Measurements from ENCODE around the gene CXorf58.
"Not testable (repeated sequence)": the region's sequence is repeated elsewhere in the genome, so short reads cannot be mapped to it uniquely, and the experiment has no call there.

CXorf58 gene

GRCh38 chrX:23907498-23908218, at the start of gene CXorf58, which contains the start of gene APOO:
CXorf58 (plus strand) TSS chrX:23908006; CDS start chrX:23910303, 2,297 bp downstream.
APOO (minus strand) TSS chrX:23907938; CDS start chrX:23907702, 236 bp downstream.
- DNase-seq: peak; percentile 87

GRCh38 chrX:23859238-23859637, 48.6 kb upstream of the CXorf58 start:
- DNase-seq: not testable (repeated sequence)

GRCh38 chrX:23861215-23861896, 46.5 kb upstream of the CXorf58 start:
- DNase-seq: no peak

- DNase-seq: not testable (repeated sequence)
Measured at GRCh38 chrX:23861952-23862351, 45.9 kb upstream of the CXorf58 start.

DNA sequence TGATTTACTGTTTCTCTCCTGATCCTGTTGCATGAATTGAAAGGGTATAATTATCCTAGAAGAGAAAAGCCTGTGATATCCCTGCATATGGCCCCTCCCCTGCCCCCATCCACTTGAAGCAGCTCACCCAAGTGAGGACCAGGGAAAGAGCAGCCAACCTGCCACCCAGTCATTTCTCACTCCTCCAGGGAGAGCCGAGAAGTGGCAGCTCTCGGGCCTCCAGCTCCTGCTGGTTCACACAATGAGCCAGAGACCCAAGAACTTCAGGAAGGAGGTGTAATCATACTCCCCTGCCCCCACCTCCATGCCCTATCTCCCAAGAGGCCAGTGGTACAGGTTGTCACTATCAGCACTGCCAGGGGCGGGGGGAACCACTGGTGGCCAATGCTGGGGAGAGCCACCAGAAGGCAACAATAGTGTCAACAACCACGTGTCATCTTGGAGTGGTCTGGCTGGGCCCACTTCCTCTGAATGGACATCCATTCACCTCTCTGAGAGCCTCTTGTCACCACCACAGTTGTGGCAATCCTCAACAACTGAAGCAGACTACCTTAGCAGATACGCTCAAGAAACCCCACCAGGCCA, 43.0 kb upstream of the CXorf58 start:
- DNase-seq: no peak

GRCh38 chrX:23870041-23870440, 37.8 kb upstream of the CXorf58 start:
- DNase-seq: no peak

GRCh38 chrX:23871905-23872546, 35.8 kb upstream of the CXorf58 start:
- no peak for DNase-seq

DNA sequence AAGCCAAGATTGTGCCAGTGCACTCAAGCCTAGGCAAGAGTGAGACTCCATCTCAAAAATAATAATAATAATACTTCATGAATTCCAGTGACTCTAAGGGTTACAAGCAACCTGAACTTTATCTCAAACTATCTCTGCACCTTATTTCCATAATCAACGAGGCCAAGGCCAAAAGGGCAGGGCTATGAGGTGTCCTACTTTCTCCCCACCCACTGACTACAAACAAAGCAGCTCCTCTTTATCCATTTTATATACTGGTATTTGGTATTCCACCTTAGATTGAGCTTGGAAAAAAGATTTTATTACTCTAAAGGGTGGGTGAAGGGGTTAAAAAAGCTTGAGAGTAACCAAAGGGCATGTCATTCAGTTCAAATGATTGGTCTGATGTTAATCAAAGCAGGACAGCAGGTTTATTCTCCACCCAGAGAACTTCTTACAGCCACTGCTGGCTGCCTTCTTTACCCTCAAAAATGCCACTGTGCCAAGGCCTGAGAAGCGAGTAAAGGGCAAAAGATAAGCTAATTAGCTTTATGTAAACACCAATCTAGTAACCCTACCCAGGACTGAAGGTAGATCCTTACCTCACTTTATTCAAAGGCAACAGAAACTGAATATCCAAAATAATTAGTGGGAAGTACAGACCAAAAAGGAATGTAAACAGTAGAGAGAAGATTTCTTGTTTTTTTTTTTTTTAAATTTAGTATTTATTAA, 28.3 kb upstream of the CXorf58 start:
- DNase-seq: no peak

DNA sequence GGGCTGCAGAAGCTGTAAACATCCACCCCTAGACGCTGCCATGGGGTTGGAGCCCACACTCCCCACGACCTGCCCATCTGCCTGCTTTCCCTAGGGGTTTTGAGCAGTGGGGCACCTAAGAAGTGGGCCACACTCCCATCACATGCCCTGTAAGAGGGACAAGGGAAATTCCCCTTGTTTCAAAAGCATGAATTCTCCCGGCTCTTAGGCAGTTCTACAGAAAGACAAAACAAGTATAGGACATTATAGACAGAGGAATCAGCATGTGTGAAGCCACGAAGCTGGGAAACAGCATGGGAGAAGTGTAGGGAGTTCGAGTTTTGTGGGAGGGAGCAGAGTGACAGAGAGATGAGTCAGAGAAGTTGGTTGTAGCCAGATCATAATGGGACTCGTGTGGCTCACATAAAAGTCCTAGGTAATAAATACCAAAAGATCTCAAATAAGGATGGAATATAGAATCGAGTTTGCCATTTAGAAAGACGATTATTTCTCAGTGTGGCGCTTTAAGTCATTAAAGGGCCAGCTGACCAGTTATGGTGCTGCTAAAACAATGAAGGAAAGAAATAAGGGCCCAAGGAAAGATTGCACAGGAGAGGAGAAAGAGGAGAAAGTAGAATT, 24.0 kb upstream of the CXorf58 start:
- DNase-seq: no peak

DNA sequence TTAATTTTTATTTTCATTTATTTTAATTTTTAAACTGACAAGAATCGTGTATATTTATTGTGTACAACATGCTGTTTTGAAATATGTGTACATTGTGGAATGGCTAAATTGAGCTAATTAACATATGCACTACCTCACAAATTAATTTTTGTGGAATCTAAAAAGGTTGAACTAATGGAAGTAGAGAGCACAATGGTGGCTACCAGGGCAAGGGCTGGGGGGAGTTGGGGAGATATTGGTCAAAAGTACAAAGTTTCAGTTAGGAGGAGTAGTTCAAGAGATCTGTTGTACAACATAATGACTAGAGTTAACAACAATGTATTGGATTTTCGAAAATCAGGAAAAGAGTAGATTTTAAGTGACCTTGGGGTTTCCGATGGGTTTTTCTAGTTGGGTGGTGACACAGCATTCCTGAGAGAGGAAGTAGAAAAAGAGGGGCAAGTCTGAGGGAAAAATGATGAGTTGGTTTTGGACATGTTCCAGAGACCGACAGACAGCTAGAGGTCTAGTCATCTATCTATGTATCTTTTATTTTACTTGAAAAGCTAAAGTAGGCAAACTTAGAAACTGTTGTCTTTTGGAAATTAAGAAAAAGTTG, 23.3 kb upstream of the CXorf58 start:
- DNase-seq: no peak

DNA sequence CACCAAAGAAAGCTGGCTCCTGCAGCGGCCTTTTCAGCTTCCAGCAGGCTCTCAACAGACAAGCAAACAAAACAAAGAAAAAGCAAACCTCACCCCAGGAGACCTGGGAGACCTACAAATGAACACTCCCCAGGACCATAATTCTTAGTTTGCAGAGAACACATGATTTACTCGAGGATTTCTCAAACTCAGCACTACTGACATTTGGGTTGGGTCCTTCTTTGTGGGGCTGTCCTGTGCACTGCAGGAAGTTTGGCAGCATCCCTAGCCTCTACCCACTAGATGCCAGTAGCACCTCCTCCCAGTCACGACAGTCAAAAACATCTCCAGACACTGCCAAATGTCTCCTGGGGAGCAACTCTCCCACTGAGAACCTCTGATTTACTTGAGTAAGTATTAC, 22.0 kb upstream of the CXorf58 start:
- no peak for DNase-seq

DNA sequence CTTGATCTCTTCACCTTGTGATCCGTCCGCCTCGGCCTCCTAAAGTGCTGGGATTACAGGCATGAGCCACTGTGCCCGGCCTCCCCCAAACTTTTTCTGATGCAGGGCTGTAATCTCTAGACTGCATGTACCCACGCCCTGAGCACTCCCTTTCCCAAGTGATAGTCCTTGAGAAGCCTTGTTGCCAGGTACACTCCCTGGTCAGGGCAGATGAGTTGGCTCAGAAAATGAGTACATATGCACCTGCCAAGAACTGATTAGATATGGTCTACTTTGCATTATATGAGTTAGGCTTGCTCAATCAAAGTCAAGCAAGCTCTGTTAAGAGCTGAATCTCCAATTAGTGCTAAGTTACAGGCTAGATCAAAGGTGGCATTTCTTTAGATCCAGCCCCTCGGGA, 20.4 kb upstream of the CXorf58 start:
- no peak for DNase-seq

DNA sequence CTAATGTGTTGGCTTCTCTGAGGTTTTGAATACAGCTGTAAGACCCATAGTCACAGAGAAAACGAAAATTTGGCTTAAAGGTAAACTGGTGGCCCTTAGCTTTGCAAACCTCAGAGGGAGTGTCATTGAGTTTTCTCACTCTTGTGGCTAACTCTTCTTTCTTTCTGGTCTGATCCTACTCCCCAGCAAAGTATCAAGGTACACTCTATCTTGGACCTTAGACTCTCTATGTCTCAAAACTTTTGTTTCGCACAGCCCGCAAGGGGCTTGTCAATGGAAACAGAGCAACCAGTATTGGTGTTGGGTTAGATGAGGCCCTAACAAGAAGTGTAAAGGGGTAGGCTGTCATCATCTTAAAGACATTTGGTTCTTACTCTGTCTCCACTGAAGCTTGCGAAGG, 19.9 kb upstream of the CXorf58 start:
- no peak for DNase-seq

- DNase-seq: no peak
Measured at GRCh38 chrX:23888887-23889501, 18.8 kb upstream of the CXorf58 start.

DNA sequence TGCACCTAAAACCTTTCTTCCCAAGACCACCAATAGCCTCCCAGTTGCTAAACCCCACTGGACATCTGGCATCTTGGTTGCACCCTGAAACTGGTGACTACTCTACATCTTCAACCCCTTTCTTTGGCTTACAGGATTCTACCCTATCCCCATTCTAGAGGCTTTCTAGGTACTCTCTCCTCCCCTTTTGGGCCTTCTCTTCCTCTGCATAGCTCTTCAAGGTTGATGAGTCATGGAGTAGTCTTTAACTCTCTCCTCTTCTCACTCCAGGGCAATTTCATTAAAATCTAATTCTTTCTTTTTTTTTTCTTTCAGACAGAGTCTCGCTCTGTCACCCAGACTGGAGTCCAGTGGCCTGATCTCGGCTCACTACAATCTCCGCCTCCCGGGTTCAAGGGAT, 16.9 kb upstream of the CXorf58 start:
- DNase-seq: no peak

DNA sequence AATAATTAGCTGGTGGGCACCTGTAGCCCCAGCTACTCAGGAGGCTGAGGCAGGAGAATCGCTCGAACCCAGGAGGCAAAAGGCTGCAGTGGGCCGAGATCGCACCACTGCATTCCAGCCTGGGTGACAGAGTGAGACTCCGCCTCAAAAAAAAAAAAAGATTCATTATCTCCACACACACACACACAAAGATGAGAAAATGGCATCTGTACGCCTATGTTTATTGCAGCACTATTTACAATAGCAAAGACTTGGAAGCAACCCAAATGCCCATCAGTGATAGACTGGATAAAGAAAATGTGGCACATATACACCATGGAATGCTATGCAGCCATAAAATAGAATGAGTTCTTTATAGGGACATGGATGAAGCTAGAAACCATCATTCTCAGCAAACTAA, 12.8 kb upstream of the CXorf58 start:
- DNase-seq: not testable (repeated sequence)

- DNase-seq: not testable (repeated sequence)
Measured at GRCh38 chrX:23896539-23896938, 11.3 kb upstream of the CXorf58 start.

GRCh38 chrX:23896981-23897380, 10.8 kb upstream of the CXorf58 start:
- no peak for DNase-seq

DNA sequence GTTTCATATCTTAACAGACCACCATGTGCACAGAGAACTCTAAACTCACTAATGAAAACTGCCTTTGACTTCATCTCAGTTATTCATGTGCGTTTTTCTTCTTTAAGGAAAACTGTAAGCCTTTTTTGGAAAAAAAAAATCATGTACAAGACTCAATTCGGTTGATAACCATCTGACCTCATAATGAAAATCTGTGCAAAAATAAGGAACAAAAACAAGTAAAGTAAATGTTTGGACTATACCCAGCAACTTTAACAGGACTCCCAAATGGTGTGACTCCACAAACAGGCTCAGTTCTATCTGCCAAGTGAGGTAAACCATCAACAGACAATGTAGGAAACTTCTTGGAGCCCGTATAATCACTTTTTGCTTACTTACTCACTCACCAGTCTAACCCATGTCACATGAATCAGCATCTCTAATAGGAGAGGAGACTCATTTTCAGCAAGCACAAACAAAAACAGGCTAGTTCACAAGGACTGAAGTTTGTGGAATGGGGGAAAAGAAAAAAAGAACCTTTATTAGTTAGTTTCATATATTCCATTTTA, 9.3 kb upstream of the CXorf58 start:
- DNase-seq: no peak

GRCh38 chrX:23900220-23900797, 7.5 kb upstream of the CXorf58 start:
- DNase-seq: no peak

GRCh38 chrX:23901060-23901459, 6.7 kb upstream of the CXorf58 start:
- peak; percentile 12 for DNase-seq

All from NK-92 treated with Interleukin-12 subunit alpha and Interleukin-12 subunit beta, amount 100 ng/mL, for 24 hours (cell line).